Esophagus squamous epithelium (tissue), 4 donors: ENCODE measurements around the gene BSDC1.

Source experiments
- CTCF ChIP-seq, 6 experiments: fragments of 450-650 bp in 4 of 6; fragments of 200-600 bp in 2 of 6; sonication (generic) in 2 of 6; IDR thresholded peaks; one replicate each; pipeline ENCODE4 v1.5.1; 2016 to 2019; ENCODE audit warnings: antibody characterized with exemption in 6 of 6, mild to moderate bottlenecking in 4 of 6, moderate library complexity in 4 of 6
- POLR2A ChIP-seq, 4 donors: fragments of 450-650 bp; IDR thresholded peaks; one replicate each; pipeline ENCODE4 v1.6.1; 2017; ENCODE audit warnings: antibody characterized with exemption in 4 of 4, mild to moderate bottlenecking in 4 of 4, moderate library complexity in 3 of 4

DNA sequence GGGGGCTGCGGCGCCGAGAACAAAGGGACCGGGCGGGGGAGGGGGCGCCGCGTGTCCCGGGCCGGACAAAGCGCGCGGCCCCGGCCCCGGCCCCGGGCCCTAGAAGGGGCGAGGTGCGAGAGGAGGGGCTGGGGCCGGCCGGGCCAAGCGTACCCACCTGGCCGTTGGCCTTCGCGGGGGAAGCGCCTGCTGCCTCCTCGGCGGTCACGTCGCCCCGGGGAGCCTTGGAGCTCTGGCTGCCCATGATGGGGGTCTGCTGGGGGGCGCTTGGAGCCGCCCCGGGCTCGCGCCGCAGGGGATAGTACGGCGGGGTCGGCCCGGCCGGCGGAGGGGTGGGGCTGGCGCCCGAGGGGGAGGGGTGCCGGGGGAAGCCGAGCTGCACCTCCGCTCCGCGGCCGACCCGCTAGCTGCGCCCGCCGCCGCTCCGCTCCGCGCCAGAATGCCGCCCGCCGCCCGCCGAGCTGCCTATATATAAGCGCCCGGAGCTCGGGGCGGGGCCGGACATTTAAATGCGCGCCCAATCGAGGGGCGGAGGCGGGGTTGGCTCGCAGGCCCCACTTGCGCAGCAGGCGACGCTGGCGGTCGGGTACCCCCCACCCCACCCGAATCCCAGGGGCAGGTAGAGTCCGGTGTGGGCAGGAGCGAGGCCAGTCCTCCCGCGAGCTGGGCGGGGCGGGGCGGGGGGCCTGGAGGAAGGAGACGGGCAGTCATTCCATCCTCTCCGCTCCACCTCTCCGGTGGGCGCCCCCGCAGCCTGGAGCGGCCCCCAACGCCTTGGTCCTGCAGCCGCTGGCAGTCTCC lies 58.3 kb downstream of the BSDC1 start, which contains the start of gene MARCKSL1:
- TF ChIP-seq CTCF (IDR thresholded peaks at IDR 0.05) (no peak), POLR2A (IDR thresholded peaks at IDR 0.05) (peak in 2 of 4 donors; percentile 76 to 83)
